ENCODE data around the gene SLAMF1.
"Not testable (repeated sequence)": the region's sequence is repeated elsewhere in the genome, so short reads cannot be mapped to it uniquely, and the experiment has no call there.

SLAMF1 gene

DNA sequence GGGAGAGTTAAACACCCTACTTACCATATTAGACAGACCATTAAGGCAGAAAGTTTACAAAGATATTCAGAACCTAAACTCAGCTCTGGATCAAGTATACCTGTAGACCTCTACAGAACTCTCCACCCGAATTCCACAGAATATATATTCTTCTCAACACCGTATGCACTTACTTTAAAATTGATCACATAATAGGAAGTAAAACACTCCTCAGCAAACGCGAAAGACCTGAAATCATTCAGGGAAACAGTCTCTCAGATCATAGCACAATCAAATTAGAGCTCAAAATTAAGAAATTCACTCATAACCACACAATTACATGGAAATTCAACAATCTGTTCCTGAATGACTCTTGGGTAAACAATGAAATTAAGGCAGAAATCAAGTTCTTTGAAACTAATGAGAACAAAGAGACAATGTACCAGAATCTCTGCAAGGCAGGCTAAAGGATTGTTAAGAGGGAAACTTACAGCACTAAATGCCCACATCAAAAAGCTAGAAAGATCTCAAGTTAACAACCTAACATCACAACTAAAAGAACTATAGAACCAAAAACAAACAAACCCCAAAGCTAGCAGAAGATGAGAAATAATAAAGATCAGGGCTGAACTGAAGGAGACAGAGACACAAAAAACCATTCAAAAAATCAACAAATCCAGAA, 86.7 kb downstream of the SLAMF1 start:
- DNase-seq (ENCODE audit: low read depth), result no peak

DNA sequence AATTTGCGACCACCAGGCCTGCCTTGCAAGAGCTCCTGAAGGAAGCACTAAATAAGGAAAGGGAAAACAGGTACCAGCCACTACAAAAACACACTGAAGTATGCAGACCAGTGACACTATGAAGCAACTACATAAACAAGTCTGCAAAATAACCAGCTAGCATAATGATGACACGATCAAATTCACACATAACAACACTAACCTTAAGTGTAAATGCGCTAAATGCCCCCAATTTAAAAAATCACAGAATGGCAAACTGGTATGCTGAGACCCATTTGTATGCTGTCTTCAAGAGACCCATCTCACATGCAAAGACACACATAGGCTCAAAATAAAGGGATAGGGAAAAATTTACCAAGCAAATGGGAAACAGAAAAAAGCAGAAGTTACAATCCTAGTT, 87.4 kb downstream of the SLAMF1 start:
- not testable (repeated sequence) for DNase-seq (ENCODE audit: low read depth)

DNA sequence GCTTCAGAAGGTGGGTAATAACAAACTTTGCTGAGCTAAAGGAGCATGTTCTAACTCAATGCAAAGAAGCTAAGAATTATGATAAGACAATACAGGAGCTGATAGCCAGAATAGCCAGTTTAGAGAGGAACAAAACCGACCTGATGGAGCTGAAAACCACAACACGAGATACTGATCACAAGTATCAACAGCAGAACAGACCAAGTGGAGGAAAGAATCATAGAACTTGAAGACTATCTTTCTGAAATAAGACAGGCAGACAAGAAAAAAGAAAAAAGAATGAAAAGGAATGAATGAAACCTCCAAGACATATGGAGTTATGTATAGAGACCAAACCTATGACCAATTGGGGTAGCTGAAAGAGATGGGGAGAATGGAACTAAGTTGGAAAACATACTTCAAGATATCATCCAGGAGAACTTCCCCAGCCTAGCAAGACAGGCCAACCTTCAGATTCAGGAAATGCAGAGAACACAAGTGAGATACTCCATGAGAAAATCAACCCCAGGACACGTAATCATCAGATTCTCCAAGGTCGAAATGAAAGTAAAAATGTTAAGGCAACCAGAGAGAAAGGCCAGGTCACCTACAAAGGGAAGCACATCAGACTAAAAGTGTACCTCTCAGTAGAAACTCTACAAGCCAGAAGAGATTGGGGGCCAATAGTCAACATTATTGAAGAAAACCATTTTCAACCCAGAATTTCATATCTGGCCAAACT, 88.0 kb downstream of the SLAMF1 start:
- no peak for DNase-seq (ENCODE audit: low read depth)
